IMR-90 (cell line): ENCODE measurements around the gene CDC42EP5. TPM values are rescaled to one million over a fixed set of nuclear protein-coding genes. Genes with fewer than 3 reads are reported as not detected.

Source experiments
- ATAC-seq: fragments of 200-7000 bp; cut with Tn5 transposase; 2 replicates; pipeline ENCODE4 v1.9.1; 2020; ENCODE audit warnings: low read depth, mild to moderate bottlenecking, moderate library complexity
- BruUV-seq: library from RNA; stranded (reverse); fragments of 400-500 nt; replicated peaks from 2 replicates; lab custom pipeline; 2021; lab: Mats Ljungman, UMichigan
- CTCF ChIA-PET: fragments of 300-600 bp; formaldehyde crosslinking; extraction: SDS; loops from one replicate; lab custom pipeline; 2021; ENCODE audit warnings: antibody characterized with exemption; lab: Yijun Ruan, JAX
- POLR2A ChIA-PET: fragments of 300-600 bp; sonication (Branson Sonifier 250); formaldehyde crosslinking; loops from one replicate; lab custom pipeline; 2022; ENCODE audit warnings: antibody characterized with exemption; ENCODE audit not compliant: unreplicated experiment; lab: Charles Lee
- DNase-seq: peaks from one replicate; pipeline ENCODE4 v3.0.0; 2013
- H2AFZ ChIP-seq: replicated peaks from 2 replicates; pipeline ENCODE3; 2013; ENCODE audit warnings: low read length, mild to moderate bottlenecking; ENCODE audit not compliant: poor library complexity
- H2AK5ac ChIP-seq: 2 replicates; pipeline ENCODE4 v1.6.1; 2013; ENCODE audit warnings: low read depth, low read length, inconsistent platforms
- H2AK9ac ChIP-seq: replicated peaks from 2 replicates; pipeline ENCODE3; 2013; ENCODE audit warnings: mild to moderate bottlenecking, low read depth, low read length, moderate library complexity; ENCODE audit not compliant: poor library complexity
- H2BK120ac ChIP-seq: 2 replicates; pipeline ENCODE4 v1.6.1; 2013; ENCODE audit warnings: low read depth, low read length, inconsistent platforms
- H2BK15ac ChIP-seq: 3 replicates; pipeline ENCODE4 v1.6.1; 2013; ENCODE audit warnings: low read depth, low read length, inconsistent platforms
- H2BK20ac ChIP-seq: 2 replicates; pipeline ENCODE4 v1.6.1; 2013; ENCODE audit warnings: low read depth, mild to moderate bottlenecking, inconsistent platforms, low read length, moderate library complexity
- H2BK5ac ChIP-seq: 2 replicates; pipeline ENCODE4 v1.6.1; 2013; ENCODE audit warnings: mild to moderate bottlenecking, low read depth, low read length, inconsistent platforms; ENCODE audit not compliant: poor library complexity, severe bottlenecking
- H3K14ac ChIP-seq: replicated peaks from 2 replicates; pipeline ENCODE4 v1.6.1; 2013; ENCODE audit warnings: low read depth, low read length, inconsistent platforms
- H3K18ac ChIP-seq: 2 replicates; pipeline ENCODE4 v1.6.1; 2013; ENCODE audit warnings: low read depth, low read length, control low read depth
- H3K23ac ChIP-seq: 2 replicates; pipeline ENCODE4 v1.6.1; 2013; ENCODE audit warnings: low read depth, low read length, inconsistent platforms
- H3K27ac ChIP-seq: 2 replicates; pipeline ENCODE4 v1.5.1; 2013; ENCODE audit warnings: mild to moderate bottlenecking, control low read depth, low read length; ENCODE audit not compliant: insufficient read depth
- H3K27me3 ChIP-seq: 2 replicates; pipeline ENCODE4 v1.6.1; 2013; ENCODE audit warnings: low read length; ENCODE audit not compliant: control insufficient read depth, insufficient read depth
- H3K36me3 ChIP-seq: 2 replicates; pipeline ENCODE4 v1.6.1; 2013; ENCODE audit warnings: low read length, mixed read lengths; ENCODE audit not compliant: control insufficient read depth, insufficient read depth
- H3K4ac ChIP-seq: 2 replicates; pipeline ENCODE4 v1.6.1; 2013; ENCODE audit warnings: low read depth, low read length, inconsistent platforms
- H3K4me1 ChIP-seq: 2 replicates; pipeline ENCODE4 v1.6.1; 2013; ENCODE audit warnings: low read length, mixed read lengths; ENCODE audit not compliant: control insufficient read depth, insufficient read depth
- H3K4me2 ChIP-seq: 2 replicates; pipeline ENCODE4 v1.6.1; 2013; ENCODE audit warnings: low read depth, mild to moderate bottlenecking, control low read depth, low read length, moderate library complexity
- H3K4me3 ChIP-seq: 2 replicates; pipeline ENCODE4 v1.5.1; 2013; ENCODE audit warnings: low read depth, mild to moderate bottlenecking, control low read depth, low read length, moderate library complexity; ENCODE audit not compliant: insufficient read depth
- H3K56ac ChIP-seq: 2 replicates; pipeline ENCODE4 v1.6.1; 2013; ENCODE audit warnings: low read length, inconsistent platforms; ENCODE audit not compliant: insufficient read depth; ENCODE audit errors: extremely low read depth
- H3K79me1 ChIP-seq, 2 experiments: 2 replicates each; pipeline ENCODE4 v1.6.1; 2013; ENCODE audit warnings: low read length in 2 of 2, inconsistent platforms in 1 of 2, low read depth in 1 of 2
- H3K9ac ChIP-seq: 2 replicates; pipeline ENCODE4 v1.6.1; 2013; ENCODE audit warnings: low read depth, low read length, control low read depth
- H3K9me1 ChIP-seq: 2 replicates; pipeline ENCODE4 v1.6.1; 2013; ENCODE audit warnings: low read length, inconsistent platforms; ENCODE audit not compliant: insufficient read depth
- H3K9me3 ChIP-seq: 2 replicates; pipeline ENCODE4 v1.6.1; 2013; ENCODE audit warnings: low read length; ENCODE audit not compliant: control insufficient read depth, insufficient read depth
- H4K20me1 ChIP-seq: 2 replicates; pipeline ENCODE4 v1.6.1; 2013; ENCODE audit warnings: low read length, inconsistent platforms; ENCODE audit not compliant: insufficient read depth
- H4K5ac ChIP-seq: 2 replicates; pipeline ENCODE4 v1.6.1; 2013; ENCODE audit warnings: mild to moderate bottlenecking, low read depth, low read length, control low read depth
- H4K8ac ChIP-seq, 2 experiments: 2 replicates each; pipeline ENCODE4 v1.6.1; 2013; ENCODE audit warnings: low read depth in 2 of 2, low read length in 2 of 2, control low read depth in 1 of 2, inconsistent platforms in 1 of 2
- H4K91ac ChIP-seq: 2 replicates; pipeline ENCODE4 v1.6.1; 2013; ENCODE audit warnings: low read depth, low read length, inconsistent platforms; ENCODE audit not compliant: insufficient read depth
- BHLHE40 ChIP-seq: fragments of 150-350 bp; IDR thresholded peaks from 2 replicates; pipeline ENCODE4 v1.6.1; 2016; ENCODE audit warnings: mild to moderate bottlenecking, low read depth, low read length
- CEBPB ChIP-seq: IDR thresholded peaks from 2 replicates; pipeline ENCODE4 v1.6.1; 2012; ENCODE audit warnings: low read depth, low read length, improper control_type of control experiment
- FOS ChIP-seq: fragments of 150-350 bp; IDR thresholded peaks from 2 replicates; pipeline ENCODE4 v1.6.1; 2016; ENCODE audit warnings: low read depth, low read length
- MAFK ChIP-seq: IDR thresholded peaks from 2 replicates; pipeline ENCODE4 v1.6.1; 2012; ENCODE audit warnings: low read depth, low read length, improper control_type of control experiment
- MXI1 ChIP-seq: IDR thresholded peaks from 2 replicates; pipeline ENCODE4 v1.6.1; 2012; ENCODE audit warnings: low read depth, mild to moderate bottlenecking, low read length, moderate library complexity, borderline replicate concordance
- POLR2A ChIP-seq: IDR thresholded peaks from 2 replicates; pipeline ENCODE4 v1.6.1; 2012; ENCODE audit warnings: mild to moderate bottlenecking, low read depth, low read length
- RAD21 ChIP-seq: IDR thresholded peaks from 2 replicates; pipeline ENCODE4 v1.6.1; 2012; ENCODE audit warnings: low read length, improper control_type of control experiment
- RFX5 ChIP-seq: IDR thresholded peaks from 2 replicates; pipeline ENCODE4 v1.8.0; 2012; ENCODE audit warnings: low read depth, mild to moderate bottlenecking, low read length, moderate library complexity
- SMC3 ChIP-seq: fragments of 150-350 bp; IDR thresholded peaks from 2 replicates; pipeline ENCODE4 v1.6.1; 2016; ENCODE audit warnings: low read depth, mild to moderate bottlenecking, antibody characterized with exemption, low read length, moderate library complexity
- WGBS, 2 experiments: methylation state at CpG; one replicate each; pipeline versions ENCODE4 v1.1.5 to v1.1.7; 2013; ENCODE audit warnings: missing lambda C conversion rate in 2 of 2; ENCODE audit not compliant: insufficient read length in 1 of 2; ENCODE audit errors: extremely low coverage in 2 of 2; 5-methylcytosine and 5-hydroxymethylcytosine counted together
- dilution Hi-C: fragments of 300-500 bp; cut with HindIII; formaldehyde crosslinking; loops from one replicate; pipeline ENCODE4 v1.14.3; 2018; ENCODE audit warnings: low sequenced_read_pairs; ENCODE audit not compliant: unreplicated experiment
- in situ Hi-C: fragments of 300-500 bp; cut with MboI; formaldehyde crosslinking; loops from 3 replicates; pipeline ENCODE4 v1.14.3; 2019; ENCODE audit warnings: low sequenced_read_pairs, inconsistent platforms, mixed read lengths
- intact Hi-C: fragments of 100-400 bp; cut with micrococcal nuclease; formaldehyde crosslinking; loops from 2 replicates; pipeline ENCODE4 v1.10.0; 2022
- polyA plus RNA-seq, 3 experiments: library from polyadenylated mRNA; depleted of rRNA; stranded (reverse); fragments of >200 nt; gene quantifications; 2 replicates each; pipeline ENCODE4 v1.2.3, GENCODE V29; 2012; ENCODE audit warnings: low replicate concordance in 1 of 3
- total RNA-seq: library from RNA; depleted of rRNA; stranded (reverse); fragments of >200 nt; gene quantifications from 2 replicates; pipeline ENCODE4 v1.2.3, GENCODE V29; 2012
- TF ChIP-seq, protein P1 (sequence below): conservative IDR thresholded peaks from 2 replicates; pipeline ENCODE4 v1.5.1; 2012; ENCODE audit warnings: mild to moderate bottlenecking, low read depth, low read length, improper control_type of control experiment
- TF ChIP-seq, protein P2 (sequence below): fragments of 150-350 bp; IDR thresholded peaks from 2 replicates; pipeline ENCODE4 v1.6.1; 2016; ENCODE audit warnings: low read depth, mild to moderate bottlenecking, low read length, moderate library complexity, borderline replicate concordance

The CDC42EP5 gene
- total and polyA plus RNA-seq, 2 of the 4 experiments (the other 2 are of a cell fraction): 7.2 to 25.3 TPM

DNA sequence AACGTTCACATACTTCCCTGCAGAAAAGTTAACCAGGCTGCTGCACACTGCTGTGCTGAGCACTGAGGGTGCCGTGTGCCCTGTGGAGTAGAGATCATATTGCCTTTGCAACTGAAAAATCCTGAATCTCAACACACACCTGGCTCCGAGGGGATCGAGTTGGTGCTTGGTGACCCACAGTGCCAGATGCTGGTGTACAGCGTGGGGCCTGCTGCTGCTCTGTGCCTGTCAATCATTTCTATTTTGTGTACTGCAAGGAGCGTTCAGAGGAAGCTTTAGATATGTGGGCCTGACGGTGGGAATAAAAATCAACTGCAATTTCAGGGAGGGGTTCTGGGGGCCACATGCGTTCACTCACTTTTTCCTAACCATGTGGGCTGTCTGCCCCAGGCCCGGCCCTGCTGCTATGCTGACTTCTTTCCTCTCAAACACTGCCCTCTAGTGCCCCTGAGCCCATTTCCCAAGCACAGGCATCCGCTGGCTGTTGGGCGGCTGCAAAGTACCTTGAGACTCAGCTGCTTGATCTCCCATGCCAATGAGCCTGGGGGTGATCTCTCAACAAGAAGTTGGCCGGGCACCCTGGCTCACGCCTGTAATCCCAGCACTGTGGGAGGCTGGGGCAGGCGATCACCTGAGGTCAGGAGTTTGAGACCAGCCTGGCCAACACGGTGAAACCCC lies 33.8 kb downstream of the CDC42EP5 start:
- no peak overlapping the region for H2BK5ac ChIP-seq
- H2BK120ac ChIP-seq: no peak overlapping the region
- BruUV-seq: no TSS peak
- TF ChIP-seq RAD21: 0 out of 2 replicates have a peak, but pooled peaks have one; percentile 22
- no peak for TF ChIP-seq SMC3
- TF ChIP-seq, protein P1, sequence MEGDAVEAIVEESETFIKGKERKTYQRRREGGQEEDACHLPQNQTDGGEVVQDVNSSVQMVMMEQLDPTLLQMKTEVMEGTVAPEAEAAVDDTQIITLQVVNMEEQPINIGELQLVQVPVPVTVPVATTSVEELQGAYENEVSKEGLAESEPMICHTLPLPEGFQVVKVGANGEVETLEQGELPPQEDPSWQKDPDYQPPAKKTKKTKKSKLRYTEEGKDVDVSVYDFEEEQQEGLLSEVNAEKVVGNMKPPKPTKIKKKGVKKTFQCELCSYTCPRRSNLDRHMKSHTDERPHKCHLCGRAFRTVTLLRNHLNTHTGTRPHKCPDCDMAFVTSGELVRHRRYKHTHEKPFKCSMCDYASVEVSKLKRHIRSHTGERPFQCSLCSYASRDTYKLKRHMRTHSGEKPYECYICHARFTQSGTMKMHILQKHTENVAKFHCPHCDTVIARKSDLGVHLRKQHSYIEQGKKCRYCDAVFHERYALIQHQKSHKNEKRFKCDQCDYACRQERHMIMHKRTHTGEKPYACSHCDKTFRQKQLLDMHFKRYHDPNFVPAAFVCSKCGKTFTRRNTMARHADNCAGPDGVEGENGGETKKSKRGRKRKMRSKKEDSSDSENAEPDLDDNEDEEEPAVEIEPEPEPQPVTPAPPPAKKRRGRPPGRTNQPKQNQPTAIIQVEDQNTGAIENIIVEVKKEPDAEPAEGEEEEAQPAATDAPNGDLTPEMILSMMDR: peak; percentile 31
- TF ChIP-seq, protein P2, sequence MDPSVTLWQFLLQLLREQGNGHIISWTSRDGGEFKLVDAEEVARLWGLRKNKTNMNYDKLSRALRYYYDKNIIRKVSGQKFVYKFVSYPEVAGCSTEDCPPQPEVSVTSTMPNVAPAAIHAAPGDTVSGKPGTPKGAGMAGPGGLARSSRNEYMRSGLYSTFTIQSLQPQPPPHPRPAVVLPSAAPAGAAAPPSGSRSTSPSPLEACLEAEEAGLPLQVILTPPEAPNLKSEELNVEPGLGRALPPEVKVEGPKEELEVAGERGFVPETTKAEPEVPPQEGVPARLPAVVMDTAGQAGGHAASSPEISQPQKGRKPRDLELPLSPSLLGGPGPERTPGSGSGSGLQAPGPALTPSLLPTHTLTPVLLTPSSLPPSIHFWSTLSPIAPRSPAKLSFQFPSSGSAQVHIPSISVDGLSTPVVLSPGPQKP: no peak
- no peak for TF ChIP-seq RFX5
- TF ChIP-seq FOS: no peak
- no peak for TF ChIP-seq BHLHE40
- TF ChIP-seq MAFK: no peak
- no peak for TF ChIP-seq CEBPB
- no peak for TF ChIP-seq POLR2A
- no peak for TF ChIP-seq MXI1
- H3K27me3 ChIP-seq: no peaks in the 10 kb centered on the region
- H3K36me3 ChIP-seq: peaks cover 10% of the 10 kb centered on the region
- H2AFZ ChIP-seq: no peak overlapping the region
- DNase-seq: no peak
- no peak overlapping the region for H3K4me2 ChIP-seq
- H4K20me1 ChIP-seq: peaks cover 14% of the 10 kb centered on the region
- CTCF ChIA-PET: interaction anchor here (1.3 kb wide), 1 partner anchor 9 kb away, joined by 5 read pairs; no protein-coding TSS in a partner anchor
- dilution Hi-C loops: no loop called here
- H3K4me3 ChIP-seq: no peak overlapping the region
- intact Hi-C loops: no loop called here
- H3K56ac ChIP-seq: no peak overlapping the region
- 67% methylated on average over 1 of the region's 15 CpGs; no CpG with 5 or more reads in 1 of the 2 experiments for WGBS, 2 experiments
- no peak overlapping the region; the same call in 1 of the 2 replicates for H2AK5ac ChIP-seq
- in situ Hi-C loops: no loop called here
- H4K8ac ChIP-seq: no peak overlapping the region
- H3K4ac ChIP-seq: no peak overlapping the region
- no peak overlapping the region for H3K9ac ChIP-seq
- no peak overlapping the region for H2BK15ac ChIP-seq
- H3K79me1 ChIP-seq: peaks cover 14 to 19% of the 10 kb centered on the region in 2 experiments
- H3K4me1 ChIP-seq: no peaks in the 10 kb centered on the region
- H3K27ac ChIP-seq: no peak overlapping the region
- no peak overlapping the region for H3K23ac ChIP-seq
- no peaks in the 10 kb centered on the region for H3K9me3 ChIP-seq
- no peak overlapping the region for H3K18ac ChIP-seq
- H3K9me1 ChIP-seq: peaks cover 6% of the 10 kb centered on the region; the same call in 1 of the 2 replicates
- ATAC-seq: peak; percentile 65; the same call in 1 of the 2 replicates
- H4K91ac ChIP-seq: no peak overlapping the region
- no peak overlapping the region for H3K14ac ChIP-seq
- POLR2A ChIA-PET: no interaction called here
- no peak overlapping the region for H2BK20ac ChIP-seq
- no peak overlapping the region for H4K5ac ChIP-seq
- no peak overlapping the region for H2AK9ac ChIP-seq
